ENCODE measurements around the gene BAD.
"Not testable (repeated sequence)": the region's sequence is repeated elsewhere in the genome, so short reads cannot be mapped to it uniquely, and the experiment has no call there.

The BAD gene

GRCh38 chr11:64255135-64256128 is 29.0 kb downstream of the BAD start:
- DNase-seq, result no peak

- no peak for DNase-seq
Observed at GRCh38 chr11:64254326-64254725, 30.1 kb downstream of the BAD start.

- DNase-seq, result no peak
Observed at GRCh38 chr11:64253481-64253880, 31.0 kb downstream of the BAD start.

GRCh38 chr11:64253043-64253442 is 31.4 kb downstream of the BAD start:
- no peak for DNase-seq

- DNase-seq, result no peak
Observed at GRCh38 chr11:64252003-64252872, 32.2 kb downstream of the BAD start.

- no peak for DNase-seq
Observed at GRCh38 chr11:64251753-64252002, 32.8 kb downstream of the BAD start.

GRCh38 chr11:64251016-64251752 is 33.3 kb downstream of the BAD start, which contains the start of gene PLCB3:
Gene PLCB3, plus strand, starts transcription at chr11:64251530. Its CDS starts 120 bp downstream, at chr11:64251650.
- DNase-seq, result no peak

GRCh38 chr11:64250415-64251015 is 34.0 kb downstream of the BAD start:
- peak; percentile 6 for DNase-seq

GRCh38 chr11:64249563-64250414 is 34.7 kb downstream of the BAD start:
- no peak for DNase-seq

GRCh38 chr11:64249038-64249437 is 35.4 kb downstream of the BAD start:
- DNase-seq, result no peak

GRCh38 chr11:64248578-64248977 is 35.9 kb downstream of the BAD start:
- DNase-seq, result no peak

GRCh38 chr11:64247729-64248531 is 36.5 kb downstream of the BAD start:
- DNase-seq, result no peak

- peak; percentile 21 for DNase-seq
Observed at GRCh38 chr11:64246871-64247728, 37.4 kb downstream of the BAD start, which contains the start of gene PPP1R14B. Gene PPP1R14B, minus strand, starts transcription at chr11:64246943. Its CDS starts 270 bp downstream, at chr11:64246673.

- not testable (repeated sequence) for DNase-seq
Observed at GRCh38 chr11:64246621-64246870, 37.9 kb downstream of the BAD start.

- DNase-seq, result no peak
Observed at GRCh38 chr11:64245797-64246620, 38.5 kb downstream of the BAD start.

- DNase-seq, result no peak
Observed at GRCh38 chr11:64245401-64245796, 39.1 kb downstream of the BAD start.

- DNase-seq, result no peak
Observed at GRCh38 chr11:64244966-64245365, 39.5 kb downstream of the BAD start.

- DNase-seq, result no peak
Observed at GRCh38 chr11:64244107-64244506, 40.4 kb downstream of the BAD start.

- DNase-seq, result no peak
Observed at GRCh38 chr11:64243236-64243854, 41.1 kb downstream of the BAD start.
